Activated T-helper 1 cell treated with anti-CD3 and anti-CD28 coated beads, Interleukin-12 subunit alpha, Interleukin-12 subunit beta, Interleukin-2, Interleukin-4 antibody, amounts not matched to agents 30 ng/mL and 10 ng/mL and 1 ng/mL, durations not matched to agents 14 hours and 24 hours and 36 hours (primary cell): ENCODE measurements around the gene GALNT11. TPM values are rescaled to one million over a fixed set of nuclear protein-coding genes. Genes with fewer than 3 reads are reported as not detected.

Experiments
- DNase-seq: peaks from one replicate; pipeline ENCODE4 v3.0.0; 2021; ENCODE audit warnings: low spot score
- H3K27ac Mint-ChIP-seq: one replicate; pipeline ENCODE4 v1.8.0; 2021; ENCODE audit warnings: mild to moderate bottlenecking, mixed read lengths
- H3K27me3 Mint-ChIP-seq: one replicate; pipeline ENCODE4 v1.8.0; 2022; ENCODE audit warnings: mild to moderate bottlenecking, moderate library complexity, mixed read lengths; ENCODE audit not compliant: insufficient read depth
- H3K36me3 Mint-ChIP-seq: one replicate; pipeline ENCODE4 v1.8.0; 2021; ENCODE audit warnings: low read depth, mixed read lengths
- H3K4me1 Mint-ChIP-seq: one replicate; pipeline ENCODE4 v1.8.0; 2021; ENCODE audit warnings: low read depth, mixed read lengths
- H3K4me3 Mint-ChIP-seq: one replicate; pipeline ENCODE4 v1.8.0; 2021; ENCODE audit warnings: mild to moderate bottlenecking, moderate library complexity, mixed read lengths
- H3K9me3 Mint-ChIP-seq: one replicate; pipeline ENCODE4 v1.8.0; 2021; ENCODE audit warnings: mixed read lengths
- intact Hi-C: fragments of 100-400 bp; cut with micrococcal nuclease; formaldehyde crosslinking; loops from one replicate; pipeline ENCODE4 v1.15.1; 2024
- total RNA-seq: library from RNA; stranded (reverse); gene quantifications from 2 replicates; pipeline ENCODE4 v1.2.3, GENCODE V29; 2022

Gene GALNT11
- total RNA-seq, 1 donor from 2014 or later: 20.5 TPM

DNA sequence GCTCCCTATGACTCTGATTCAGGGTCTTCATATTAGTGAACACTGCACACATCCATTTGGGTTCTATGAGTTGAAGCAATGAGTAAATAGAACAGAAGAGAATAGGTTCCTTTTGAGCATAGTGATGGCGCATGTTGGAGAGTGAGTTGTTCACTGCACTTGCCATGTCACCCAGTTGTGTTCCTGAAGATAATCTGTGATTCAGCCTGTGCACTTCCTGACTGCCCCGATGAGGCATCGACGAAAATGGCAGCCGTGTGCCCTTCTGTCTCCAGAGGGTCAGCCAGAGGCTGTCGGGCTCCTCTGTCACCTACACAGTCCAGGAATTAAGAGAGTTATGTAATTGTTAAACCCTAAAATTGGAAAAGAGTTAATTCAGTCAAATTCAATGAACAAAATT is 94.7 kb downstream of the GALNT11 start:
- intact Hi-C loops: no loop called here
- Mint-ChIP-seq H3K36me3 (peaks cover 48% of the 10 kb centered on the region), H3K4me3 (no peak overlapping the region), H3K27ac (no peak overlapping the region), H3K27me3 (no peaks in the 10 kb centered on the region), H3K4me1 (no peaks in the 10 kb centered on the region), H3K9me3 (peaks cover 7% of the 10 kb centered on the region)
- no peak for DNase-seq

DNA sequence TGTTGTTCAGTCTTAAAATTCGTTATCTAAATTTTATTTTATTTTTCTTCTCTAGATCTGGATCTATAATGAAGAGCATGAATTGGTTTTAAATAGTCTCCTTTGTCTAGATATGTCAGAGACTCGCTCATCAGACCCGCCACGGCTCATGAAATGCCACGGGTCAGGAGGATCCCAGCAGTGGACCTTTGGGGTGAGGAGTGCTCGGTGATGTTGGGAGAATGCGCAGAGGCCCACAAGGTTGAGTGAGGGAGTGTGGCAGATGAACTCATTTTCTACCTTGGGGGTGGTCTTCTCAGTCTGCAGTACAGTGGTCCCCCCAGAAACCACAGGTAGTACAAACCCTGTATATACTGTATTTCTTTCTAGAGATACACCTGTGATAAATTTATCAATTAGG is 95.3 kb downstream of the GALNT11 start:
- Mint-ChIP-seq H3K36me3 (peaks cover 51% of the 10 kb centered on the region), H3K4me3 (no peak overlapping the region), H3K9me3 (peaks cover 8% of the 10 kb centered on the region), H3K27ac (no peak overlapping the region), H3K4me1 (no peaks in the 10 kb centered on the region), H3K27me3 (no peaks in the 10 kb centered on the region)
- DNase-seq: no peak
- intact Hi-C loops: no loop called here

DNA sequence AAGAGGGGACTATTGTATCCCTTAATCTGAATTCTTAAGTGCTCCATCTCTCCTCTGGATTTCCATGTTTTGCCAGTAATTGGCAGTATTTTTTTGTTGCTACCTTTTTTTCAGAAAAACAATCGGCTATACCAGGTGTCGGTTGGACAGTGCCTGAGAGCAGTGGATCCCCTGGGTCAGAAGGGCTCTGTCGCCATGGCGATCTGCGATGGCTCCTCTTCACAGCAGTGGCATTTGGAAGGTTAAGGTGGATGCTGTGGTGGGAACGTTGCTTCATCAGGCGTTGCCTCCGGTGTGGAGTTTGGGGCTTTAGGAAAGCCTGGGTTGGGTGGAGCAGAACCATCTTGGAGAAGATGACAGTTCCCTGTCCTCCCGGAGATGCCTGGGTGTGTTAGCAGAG is 96.0 kb downstream of the GALNT11 start:
- intact Hi-C loops: no loop called here
- peaks cover 8% of the 10 kb centered on the region for H3K9me3 Mint-ChIP-seq
- no peak overlapping the region for H3K4me3 Mint-ChIP-seq
- H3K36me3 Mint-ChIP-seq: peaks cover 51% of the 10 kb centered on the region
- H3K4me1 Mint-ChIP-seq: no peaks in the 10 kb centered on the region
- no peaks in the 10 kb centered on the region for H3K27me3 Mint-ChIP-seq
- no peak overlapping the region for H3K27ac Mint-ChIP-seq
- no peak for DNase-seq

DNA sequence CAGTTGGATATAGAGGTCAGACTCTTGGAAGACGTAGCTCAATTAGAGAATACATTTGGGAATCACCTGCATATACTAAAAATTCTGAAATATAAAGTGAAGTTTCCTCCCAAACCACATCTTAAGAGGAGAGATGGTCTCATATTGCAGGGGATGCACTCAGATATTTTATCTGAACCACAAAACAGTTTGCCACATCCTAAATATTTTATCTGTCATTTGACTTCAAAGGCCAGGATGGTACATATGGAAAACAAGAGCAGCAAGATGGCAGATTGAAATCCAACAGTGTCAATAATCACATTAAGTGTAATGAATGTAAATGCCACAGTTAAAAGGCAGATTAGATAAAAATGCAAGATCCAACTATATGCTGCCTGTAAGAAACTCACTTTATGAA is 97.1 kb downstream of the GALNT11 start:
- Mint-ChIP-seq H3K27me3 (no peaks in the 10 kb centered on the region), H3K9me3 (peaks cover 8% of the 10 kb centered on the region), H3K36me3 (peaks cover 57% of the 10 kb centered on the region), H3K4me3 (no peak overlapping the region), H3K4me1 (no peaks in the 10 kb centered on the region), H3K27ac (no peak overlapping the region)
- intact Hi-C loops: no loop called here
- no peak for DNase-seq

DNA sequence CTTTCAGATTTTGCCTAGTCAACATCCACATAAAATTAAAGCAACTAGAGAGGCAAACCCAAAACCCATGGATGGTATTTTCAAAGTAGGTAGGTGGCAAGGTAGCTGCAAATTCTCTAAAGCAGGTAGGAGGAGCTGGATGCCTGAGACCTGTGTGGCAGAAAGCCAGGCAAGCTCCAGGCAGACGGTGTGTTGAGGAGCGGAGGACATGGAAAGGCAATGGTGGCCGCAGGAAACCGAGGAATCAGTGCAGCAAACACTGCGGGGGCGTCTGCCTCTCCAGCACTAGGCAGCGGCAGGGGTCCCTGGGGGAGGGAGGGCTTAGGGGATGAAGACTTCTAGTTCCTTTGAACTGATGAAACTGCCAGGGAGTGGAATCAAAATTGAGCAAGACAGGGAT is 101.3 kb downstream of the GALNT11 start:
- no peak for DNase-seq
- H3K4me3 Mint-ChIP-seq: no peak overlapping the region
- H3K4me1 Mint-ChIP-seq: no peaks in the 10 kb centered on the region
- peaks cover 48% of the 10 kb centered on the region for H3K36me3 Mint-ChIP-seq
- intact Hi-C loops: no loop called here
- H3K27me3 Mint-ChIP-seq: no peaks in the 10 kb centered on the region
- H3K9me3 Mint-ChIP-seq: peaks cover 8% of the 10 kb centered on the region
- no peak overlapping the region for H3K27ac Mint-ChIP-seq

DNA sequence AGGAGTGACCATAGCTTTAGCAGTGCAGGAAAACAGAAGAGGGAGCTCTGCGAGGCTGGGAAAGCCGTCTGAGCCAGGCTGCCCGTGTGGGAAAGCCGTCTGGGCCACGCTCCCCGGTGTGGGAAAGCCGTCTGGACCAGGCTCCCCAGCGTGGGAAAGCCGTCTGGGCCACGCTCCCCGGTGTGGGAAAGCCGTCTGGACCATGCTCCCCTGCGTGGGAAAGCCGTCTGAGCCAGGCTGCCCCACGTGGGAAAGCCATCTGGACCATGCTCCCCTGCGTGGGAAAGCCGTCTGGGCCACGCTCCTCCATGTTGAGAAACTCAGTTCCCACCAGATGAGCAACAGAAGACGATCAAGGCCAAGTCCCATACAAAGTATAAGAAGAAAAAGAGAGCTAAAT is 101.8 kb downstream of the GALNT11 start:
- Mint-ChIP-seq H3K36me3 (peaks cover 48% of the 10 kb centered on the region), H3K4me1 (no peaks in the 10 kb centered on the region), H3K27me3 (no peaks in the 10 kb centered on the region), H3K27ac (no peak overlapping the region), H3K4me3 (no peak overlapping the region), H3K9me3 (peaks cover 8% of the 10 kb centered on the region)
- intact Hi-C loops: no loop called here
- DNase-seq: no peak

DNA sequence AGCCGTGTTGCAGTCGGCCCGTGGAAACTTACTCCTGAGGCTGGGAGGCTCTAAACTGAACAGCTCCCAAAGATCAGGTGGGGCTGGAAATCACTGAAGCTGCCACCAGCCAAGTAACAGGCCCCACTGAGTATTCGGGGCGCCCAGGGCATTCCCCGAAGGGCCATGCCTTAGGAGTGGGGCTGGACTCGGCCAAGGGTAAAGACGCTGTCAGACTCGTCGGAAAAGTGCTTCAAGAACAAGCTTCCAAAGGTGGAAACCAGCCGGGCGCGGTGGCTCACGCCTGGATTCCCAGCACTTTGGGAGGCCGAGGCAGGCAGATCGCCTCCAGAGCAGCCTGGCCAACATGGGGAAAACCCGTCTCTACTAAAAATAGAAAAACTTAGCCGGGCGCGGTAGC is 102.8 kb downstream of the GALNT11 start:
- no peaks in the 10 kb centered on the region for H3K4me1 Mint-ChIP-seq
- DNase-seq: no peak
- no peak overlapping the region for H3K27ac Mint-ChIP-seq
- H3K9me3 Mint-ChIP-seq: peaks cover 8% of the 10 kb centered on the region
- no peaks in the 10 kb centered on the region for H3K27me3 Mint-ChIP-seq
- peaks cover 39% of the 10 kb centered on the region for H3K36me3 Mint-ChIP-seq
- intact Hi-C loops: no loop called here
- no peak overlapping the region for H3K4me3 Mint-ChIP-seq

DNA sequence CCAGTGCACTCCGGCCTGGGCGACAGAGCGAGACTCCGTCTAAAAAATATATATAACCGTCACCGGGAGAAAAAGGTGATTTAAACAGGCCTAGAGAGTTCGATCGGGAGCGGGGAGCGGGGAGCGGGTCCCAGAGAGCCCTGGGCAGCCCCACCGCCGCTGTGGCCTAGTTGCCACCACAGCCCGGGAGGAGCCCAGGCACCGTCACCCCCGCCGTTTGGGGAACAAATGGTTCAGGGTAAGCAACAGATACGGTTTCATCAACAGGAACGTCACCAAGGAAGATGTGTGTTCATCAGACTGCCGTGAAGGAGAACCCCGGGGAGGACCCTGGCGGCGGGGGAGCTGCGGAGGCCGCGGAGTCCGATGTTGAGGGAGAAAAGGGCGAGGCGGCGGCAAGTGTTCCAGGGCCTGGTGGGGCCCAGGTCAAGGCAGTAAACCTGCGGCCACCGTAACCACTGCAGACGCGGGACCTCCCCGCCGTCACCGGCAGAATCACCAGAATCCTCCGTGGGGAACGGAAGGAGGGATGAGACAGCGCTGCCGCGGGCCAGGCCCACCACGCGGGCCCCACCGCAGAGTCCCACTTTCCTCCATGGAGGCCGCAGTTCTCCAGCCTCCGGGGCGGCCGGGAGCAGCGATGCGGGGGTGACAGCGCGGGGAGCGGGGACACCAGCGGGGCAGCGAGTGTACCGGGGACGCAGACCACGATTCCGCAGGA is 103.4 kb downstream of the GALNT11 start:
- Mint-ChIP-seq H3K4me1 (no peaks in the 10 kb centered on the region), H3K9me3 (peaks cover 8% of the 10 kb centered on the region), H3K27me3 (no peaks in the 10 kb centered on the region), H3K36me3 (peaks cover 33% of the 10 kb centered on the region), H3K27ac (no peak overlapping the region), H3K4me3 (no peak overlapping the region)
- no peak for DNase-seq
- intact Hi-C loops: no loop called here

DNA sequence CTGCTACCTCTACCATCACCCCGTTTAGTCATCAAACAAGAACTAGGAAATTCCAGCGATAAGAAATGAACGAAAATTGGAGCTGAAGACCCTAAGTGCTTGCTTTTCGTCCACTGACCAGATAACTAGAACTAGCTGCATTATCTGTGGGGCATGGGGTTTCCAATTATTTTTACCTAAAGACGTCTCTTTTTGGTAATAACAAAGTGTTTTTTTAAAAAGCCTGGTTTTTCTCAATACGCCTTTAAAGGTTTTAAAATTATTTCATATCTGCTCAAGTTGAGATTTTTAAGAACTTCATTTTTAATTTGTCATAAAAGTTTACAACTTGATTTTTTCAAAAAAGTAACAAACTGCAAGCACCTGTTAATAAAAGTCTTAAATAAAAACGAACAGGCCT is 104.2 kb downstream of the GALNT11 start:
- intact Hi-C loops: no loop called here
- Mint-ChIP-seq H3K27me3 (no peaks in the 10 kb centered on the region), H3K36me3 (peaks cover 25% of the 10 kb centered on the region), H3K27ac (no peak overlapping the region), H3K9me3 (peaks cover 6% of the 10 kb centered on the region), H3K4me3 (no peak overlapping the region), H3K4me1 (no peaks in the 10 kb centered on the region)
- no peak for DNase-seq

DNA sequence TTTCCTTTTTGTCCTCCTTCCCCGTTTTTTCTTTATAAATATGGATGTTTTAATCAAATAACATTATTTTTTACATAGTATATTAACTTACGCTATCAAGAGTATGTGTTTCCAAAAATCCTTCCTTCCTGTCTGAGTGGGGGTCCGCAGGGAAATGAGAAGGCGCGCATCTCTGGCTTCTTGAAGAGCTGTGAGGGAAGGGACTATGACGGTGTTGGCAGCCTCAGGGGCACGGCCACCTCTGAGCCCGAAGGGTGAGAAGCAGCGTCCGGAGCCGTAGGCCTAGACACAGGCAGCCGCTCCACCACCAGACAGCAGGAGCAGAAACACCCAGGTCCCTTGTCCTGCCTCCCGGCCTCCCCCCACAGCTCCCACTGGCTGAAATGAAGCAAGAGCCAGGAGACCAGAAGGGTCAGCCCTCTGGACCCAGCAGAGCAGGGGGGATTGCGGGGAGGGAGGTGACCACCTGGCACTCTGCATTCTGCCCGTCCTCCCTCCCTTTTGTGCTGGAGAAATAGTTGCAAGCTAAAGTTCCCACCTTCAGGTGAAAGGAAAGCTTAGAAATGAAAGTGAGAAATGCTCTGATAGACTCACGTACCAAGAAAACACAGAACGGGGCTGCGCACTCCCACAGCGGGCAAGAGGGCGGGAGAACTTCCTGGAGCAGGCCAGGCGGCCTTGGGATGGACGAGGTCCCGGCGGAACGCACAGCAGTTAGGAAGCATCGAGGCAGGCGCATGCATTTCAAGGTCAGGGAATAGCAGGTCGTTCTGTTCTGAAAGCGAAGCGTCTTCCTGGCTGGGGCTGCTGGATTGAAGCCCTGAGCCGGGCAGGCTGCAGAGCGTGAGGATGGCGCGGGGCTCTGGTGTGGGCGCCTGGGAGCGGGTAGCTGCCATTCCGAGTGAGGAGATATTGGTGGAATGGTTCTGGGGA is 105.5 kb downstream of the GALNT11 start:
- H3K27ac Mint-ChIP-seq: peak overlapping the region; percentile 50
- peaks cover 17% of the 10 kb centered on the region for H3K36me3 Mint-ChIP-seq

DNA sequence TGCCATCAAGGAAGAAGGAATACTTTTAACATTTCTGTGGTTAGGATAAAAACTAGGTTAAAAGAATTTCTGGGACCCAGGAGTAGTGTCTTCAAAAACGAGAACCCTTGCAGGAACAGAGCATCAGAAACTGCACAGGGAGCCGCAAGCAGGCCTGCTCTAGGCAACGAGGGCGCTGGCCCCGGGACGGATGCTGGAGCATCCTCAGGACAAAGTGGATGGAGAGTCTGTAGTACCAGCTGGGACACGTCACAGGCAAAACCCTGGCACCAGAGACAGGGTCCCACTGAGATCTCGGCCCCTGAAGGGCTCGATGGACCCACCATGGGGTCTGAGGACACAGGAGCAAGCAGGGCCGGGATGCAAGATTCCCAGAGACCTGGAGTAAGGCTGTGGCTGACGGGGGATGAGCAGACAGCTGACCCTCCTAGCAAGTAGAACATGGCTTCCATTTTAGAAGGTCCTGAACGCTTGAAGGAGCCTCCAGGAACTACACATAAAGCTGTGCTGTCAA is 106.6 kb downstream of the GALNT11 start:
- no peaks in the 10 kb centered on the region for H3K9me3 Mint-ChIP-seq
- H3K4me3 Mint-ChIP-seq: no peak overlapping the region
- intact Hi-C loops: no loop called here
- peaks cover 18% of the 10 kb centered on the region for H3K36me3 Mint-ChIP-seq
- no peak for DNase-seq
- no peaks in the 10 kb centered on the region for H3K27me3 Mint-ChIP-seq
- no peaks in the 10 kb centered on the region for H3K4me1 Mint-ChIP-seq
- H3K27ac Mint-ChIP-seq: no peak overlapping the region

More for the DNA sequence above, 105.5 kb downstream of the GALNT11 start:
- intact Hi-C loops: no loop called here
- Mint-ChIP-seq H3K27me3 (no peaks in the 10 kb centered on the region), H3K9me3 (no peaks in the 10 kb centered on the region), H3K4me1 (no peaks in the 10 kb centered on the region), H3K4me3 (no peak overlapping the region)
- DNase-seq: no peak

DNA sequence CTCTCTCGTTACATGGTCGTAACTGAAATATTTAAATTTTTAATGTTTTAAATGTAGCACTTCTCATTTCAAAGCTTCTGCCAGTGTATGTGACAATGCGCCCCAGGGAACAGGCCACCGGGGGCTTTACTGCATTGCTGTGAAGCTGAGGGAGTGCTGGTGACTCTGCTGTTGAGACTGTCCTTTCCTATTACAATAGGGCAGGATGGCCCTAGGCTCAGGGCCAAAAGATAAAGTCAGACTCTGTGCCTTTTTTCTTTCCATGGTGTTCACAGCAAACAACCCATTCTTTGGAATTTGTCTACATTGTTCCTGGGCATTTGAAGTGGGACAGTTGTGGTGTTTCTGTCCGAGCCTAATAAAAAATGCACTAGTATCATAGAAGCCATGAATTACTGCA is 107.3 kb downstream of the GALNT11 start:
- no peaks in the 10 kb centered on the region for H3K27me3 Mint-ChIP-seq
- H3K27ac Mint-ChIP-seq: no peak overlapping the region
- H3K36me3 Mint-ChIP-seq: peaks cover 14% of the 10 kb centered on the region
- no peak for DNase-seq
- no peaks in the 10 kb centered on the region for H3K9me3 Mint-ChIP-seq
- H3K4me1 Mint-ChIP-seq: no peaks in the 10 kb centered on the region
- no peak overlapping the region for H3K4me3 Mint-ChIP-seq
- intact Hi-C loops: no loop called here

DNA sequence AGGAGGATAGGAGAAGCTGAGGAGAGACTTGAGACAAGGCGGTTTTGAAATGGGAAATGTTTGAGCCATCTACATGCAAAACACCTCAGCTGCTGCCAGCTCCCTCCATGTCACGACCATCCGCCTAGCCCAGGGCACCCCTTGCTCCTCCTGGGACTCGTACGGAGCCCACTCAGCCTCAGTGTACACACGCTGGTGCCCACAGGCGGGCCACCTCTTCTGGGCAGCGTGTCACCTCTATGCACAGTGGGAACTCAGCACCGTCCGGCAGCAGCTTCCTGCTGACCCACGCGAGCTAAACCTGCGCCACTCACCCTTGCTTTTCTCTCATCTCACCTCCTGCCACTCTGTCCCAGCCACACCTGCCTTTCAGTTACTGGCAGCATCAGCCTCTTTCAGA is 108.3 kb downstream of the GALNT11 start:
- Mint-ChIP-seq H3K27me3 (no peaks in the 10 kb centered on the region), H3K9me3 (no peaks in the 10 kb centered on the region), H3K4me1 (no peaks in the 10 kb centered on the region), H3K4me3 (no peak overlapping the region), H3K36me3 (peaks cover 12% of the 10 kb centered on the region), H3K27ac (no peak overlapping the region)
- no peak for DNase-seq
- intact Hi-C loops: no loop called here
